Fibroblast of mammary gland (primary cell): ENCODE results near the gene DIS3L2.

ENCODE experiments used
- DNase-seq: peaks from one replicate; pipeline ENCODE4 v3.0.0-alpha.2; 2010; ENCODE audit warnings: low read depth
- H3K4me3 ChIP-seq: 2 replicates; pipeline ENCODE4 v1.5.1; 2011; ENCODE audit warnings: low read depth, mild to moderate bottlenecking, low read length, moderate library complexity; ENCODE audit not compliant: control insufficient read depth
- CTCF ChIP-seq: conservative IDR thresholded peaks from 2 replicates; pipeline ENCODE4 v1.5.1; 2011; ENCODE audit warnings: low read depth, low read length, inconsistent platforms; ENCODE audit not compliant: control insufficient read depth, insufficient read depth

The DIS3L2 gene

GRCh38 chr2:231955758-231956472, 5.6 kb upstream of the DIS3L2 start:
- H3K4me3 ChIP-seq: no peak overlapping the region
- DNase-seq: no peak
- TF ChIP-seq CTCF: no peak

GRCh38 chr2:231957913-231958763, 3.4 kb upstream of the DIS3L2 start:
- DNase-seq: no peak

GRCh38 chr2:231960810-231961348, 634 bp upstream of the DIS3L2 start:
- TF ChIP-seq CTCF: no peak
- no peak for DNase-seq
- H3K4me3 ChIP-seq: peak overlapping the region; percentile 96

More at GRCh38 chr2:231957913-231958763, 3.4 kb upstream of the DIS3L2 start:
- no peak for TF ChIP-seq CTCF
- no peak overlapping the region for H3K4me3 ChIP-seq

- DNase-seq: no peak
- no peak overlapping the region for H3K4me3 ChIP-seq
- no peak for TF ChIP-seq CTCF
Measured at GRCh38 chr2:231965102-231965501, 3.6 kb downstream of the DIS3L2 start.

GRCh38 chr2:231966886-231967285, 5.4 kb downstream of the DIS3L2 start:
- TF ChIP-seq CTCF: no peak
- DNase-seq: no peak
- no peak overlapping the region for H3K4me3 ChIP-seq

- H3K4me3 ChIP-seq: no peak overlapping the region
- DNase-seq: no peak
- no peak for TF ChIP-seq CTCF
Measured at GRCh38 chr2:231968820-231969219, 7.3 kb downstream of the DIS3L2 start.
